ENCODE results near the gene PP2D1. TPM values are rescaled to one million over a fixed set of nuclear protein-coding genes. Genes with fewer than 3 reads are reported as not detected.
A peak's percentile ranks its signal among the peaks of the same experiment; 100 is the strongest.
"Not testable (repeated sequence)": the region's sequence is repeated elsewhere in the genome, so short reads cannot be mapped to it uniquely, and the experiment has no call there.

The PP2D1 gene
- total RNA-seq, 1 donor from 2014 or later: not detected

- FAIRE-seq (no peak), DNase-seq (ENCODE audit: low read depth) (no peak)
- TF ChIP-seq CTCF (IDR thresholded peaks at IDR 0.05; ENCODE audit: insufficient read depth, low read length, severe bottlenecking): no peak
- Histone ChIP-seq H3K4me3 (ENCODE audit: low read depth, low read length) (no peak overlapping the region), H3K36me3 (ENCODE audit: control insufficient read depth, insufficient read depth, low read length) (no peaks in the 10 kb centered on the region), H3K27me3 (ENCODE audit: control insufficient read depth, insufficient read depth, low read length) (no peaks in the 10 kb centered on the region)
Observed at GRCh38 chr3:20023623-20024405, 11.8 kb upstream of the PP2D1 start.

GRCh38 chr3:20022954-20023622 lies 11.0 kb upstream of the PP2D1 start:
- no peaks in the 10 kb centered on the region for H3K36me3 ChIP-seq (ENCODE audit: control insufficient read depth, insufficient read depth, low read length)
- H3K27me3 ChIP-seq (ENCODE audit: control insufficient read depth, insufficient read depth, low read length): no peaks in the 10 kb centered on the region
- no peak for TF ChIP-seq CTCF (IDR thresholded peaks at IDR 0.05; ENCODE audit: insufficient read depth, low read length, severe bottlenecking)
- FAIRE-seq: no peak
- DNase-seq (ENCODE audit: low read depth): no peak
- no peak overlapping the region for H3K4me3 ChIP-seq (ENCODE audit: low read depth, low read length)

- not testable (repeated sequence) for DNase-seq (ENCODE audit: low read depth); H3K27me3 ChIP-seq (ENCODE audit: control insufficient read depth, insufficient read depth, low read length); H3K36me3 ChIP-seq (ENCODE audit: control insufficient read depth, insufficient read depth, low read length); H3K4me3 ChIP-seq (ENCODE audit: low read depth, low read length); FAIRE-seq
Observed at GRCh38 chr3:20016076-20016475, 4.0 kb upstream of the PP2D1 start.

- H3K36me3 ChIP-seq (ENCODE audit: control insufficient read depth, insufficient read depth, low read length): no peaks in the 10 kb centered on the region
- TF ChIP-seq CTCF (IDR thresholded peaks at IDR 0.05; ENCODE audit: insufficient read depth, low read length, severe bottlenecking): no peak
- no peaks in the 10 kb centered on the region for H3K27me3 ChIP-seq (ENCODE audit: control insufficient read depth, insufficient read depth, low read length)
- FAIRE-seq (no peak), DNase-seq (ENCODE audit: low read depth) (no peak)
- H3K4me3 ChIP-seq (ENCODE audit: low read depth, low read length): no peak overlapping the region
Observed at GRCh38 chr3:20015525-20015924, 3.5 kb upstream of the PP2D1 start.

- FAIRE-seq: no peak
- no peaks in the 10 kb centered on the region for H3K36me3 ChIP-seq (ENCODE audit: control insufficient read depth, insufficient read depth, low read length)
- TF ChIP-seq CTCF (IDR thresholded peaks at IDR 0.05; ENCODE audit: insufficient read depth, low read length, severe bottlenecking): no peak
- H3K4me3 ChIP-seq (ENCODE audit: low read depth, low read length): no peak overlapping the region
- DNase-seq (ENCODE audit: low read depth): peak; percentile 8
- no peaks in the 10 kb centered on the region for H3K27me3 ChIP-seq (ENCODE audit: control insufficient read depth, insufficient read depth, low read length)
Observed at GRCh38 chr3:20013396-20013795, 1.3 kb upstream of the PP2D1 start.

- Histone ChIP-seq H3K36me3 (ENCODE audit: control insufficient read depth, insufficient read depth, low read length) (no peaks in the 10 kb centered on the region), H3K27me3 (ENCODE audit: control insufficient read depth, insufficient read depth, low read length) (no peaks in the 10 kb centered on the region), H3K4me3 (ENCODE audit: low read depth, low read length) (no peak overlapping the region)
- no peak for TF ChIP-seq CTCF (IDR thresholded peaks at IDR 0.05; ENCODE audit: insufficient read depth, low read length, severe bottlenecking)
- DNase-seq (ENCODE audit: low read depth) (no peak), FAIRE-seq (no peak)
Observed at GRCh38 chr3:20008646-20009045, 3.4 kb downstream of the PP2D1 start.

Data from bronchial epithelial cell (primary cell).